ENCODE measurements around the gene NUP42.
"Not testable (repeated sequence)": the region's sequence is repeated elsewhere in the genome, so short reads cannot be mapped to it uniquely, and the experiment has no call there.

Gene NUP42

GRCh38 chr7:23181684-23182553 is at the start of gene NUP42:
Gene NUP42 (plus strand): TSS chr7:23182048. CDS start chr7:23182086, 38 bp downstream.
- peak; percentile 90 to 91 for DNase-seq (ENCODE audit: extremely low read depth in 1 of 2, low read depth in 1 of 2)

- no peak for DNase-seq (ENCODE audit: extremely low read depth in 1 of 2, low read depth in 1 of 2)
Observed at GRCh38 chr7:23133797-23134196, 48.1 kb upstream of the NUP42 start.

- DNase-seq (ENCODE audit: extremely low read depth in 1 of 2, low read depth in 1 of 2), result no peak
Observed at GRCh38 chr7:23135755-23136154, 46.1 kb upstream of the NUP42 start.

- DNase-seq (ENCODE audit: extremely low read depth in 1 of 2, low read depth in 1 of 2), result no peak
Observed at GRCh38 chr7:23136216-23136615, 45.6 kb upstream of the NUP42 start.

GRCh38 chr7:23157679-23158078 is 24.2 kb upstream of the NUP42 start:
- no peak for DNase-seq (ENCODE audit: extremely low read depth in 1 of 2, low read depth in 1 of 2)

GRCh38 chr7:23158546-23158945 is 23.3 kb upstream of the NUP42 start:
- no peak for DNase-seq (ENCODE audit: extremely low read depth in 1 of 2, low read depth in 1 of 2)

- no peak for DNase-seq (ENCODE audit: extremely low read depth in 1 of 2, low read depth in 1 of 2)
Observed at GRCh38 chr7:23161482-23161881, 20.4 kb upstream of the NUP42 start.

- DNase-seq (ENCODE audit: extremely low read depth in 1 of 2, low read depth in 1 of 2), result no peak
Observed at GRCh38 chr7:23164846-23165245, 17.0 kb upstream of the NUP42 start.

GRCh38 chr7:23165316-23165715 is 16.5 kb upstream of the NUP42 start:
- DNase-seq (ENCODE audit: extremely low read depth in 1 of 2, low read depth in 1 of 2), result no peak

GRCh38 chr7:23167691-23168090 is 14.2 kb upstream of the NUP42 start:
- no peak for DNase-seq (ENCODE audit: extremely low read depth in 1 of 2, low read depth in 1 of 2)

- no peak for DNase-seq (ENCODE audit: extremely low read depth in 1 of 2, low read depth in 1 of 2)
Observed at GRCh38 chr7:23168111-23168885, 13.6 kb upstream of the NUP42 start.

GRCh38 chr7:23175938-23176337 is 5.9 kb upstream of the NUP42 start:
- DNase-seq (ENCODE audit: extremely low read depth in 1 of 2, low read depth in 1 of 2), result no peak

GRCh38 chr7:23183279-23184012 is 1.6 kb downstream of the NUP42 start:
- DNase-seq (ENCODE audit: extremely low read depth in 1 of 2, low read depth in 1 of 2), result no peak

GRCh38 chr7:23184291-23184690 is 2.4 kb downstream of the NUP42 start:
- no peak for DNase-seq (ENCODE audit: extremely low read depth in 1 of 2, low read depth in 1 of 2)

GRCh38 chr7:23184709-23185359 is 3.0 kb downstream of the NUP42 start:
- no peak for DNase-seq (ENCODE audit: extremely low read depth in 1 of 2, low read depth in 1 of 2)

GRCh38 chr7:23185980-23186379 is 4.1 kb downstream of the NUP42 start:
- DNase-seq (ENCODE audit: extremely low read depth in 1 of 2, low read depth in 1 of 2), result no peak

- no peak for DNase-seq (ENCODE audit: extremely low read depth in 1 of 2, low read depth in 1 of 2)
Observed at GRCh38 chr7:23191022-23191421, 9.2 kb downstream of the NUP42 start.

GRCh38 chr7:23193650-23194227 is 11.9 kb downstream of the NUP42 start:
- DNase-seq (ENCODE audit: extremely low read depth in 1 of 2, low read depth in 1 of 2), result not testable (repeated sequence)

GRCh38 chr7:23196306-23196705 is 14.5 kb downstream of the NUP42 start:
- DNase-seq (ENCODE audit: extremely low read depth in 1 of 2, low read depth in 1 of 2), result no peak

GRCh38 chr7:23197745-23198144 is 15.9 kb downstream of the NUP42 start:
- DNase-seq (ENCODE audit: extremely low read depth in 1 of 2, low read depth in 1 of 2), result not testable (repeated sequence)

Measured in activated CD8-positive, alpha-beta memory T cell treated with anti-CD3 and anti-CD28 coated beads for 1 hour (primary cell).